HepG2 (cell line): ENCODE measurements around the gene ANO1. TPM values are rescaled to one million over a fixed set of nuclear protein-coding genes. Genes with fewer than 3 reads are reported as not detected.

Experiments used
- KAT2B ChIP-seq: fragments of 150-350 bp; IDR thresholded peaks from 2 replicates; pipeline ENCODE4 v1.6.1; 2014; ENCODE audit warnings: low read depth, low read length, borderline replicate concordance
- NR2C2 ChIP-seq: sonication (generic); formaldehyde crosslinking; IDR thresholded peaks from 2 replicates; pipeline ENCODE4 v1.4.0; 2020; ENCODE audit warnings: missing genetic modification reagents, mild to moderate bottlenecking, moderate library complexity, borderline replicate concordance
- SAFB2 ChIP-seq: sonication (generic); formaldehyde crosslinking; IDR thresholded peaks from 2 replicates; pipeline ENCODE4 v1.5.1; 2020; ENCODE audit warnings: missing genetic modification reagents, low read depth, mild to moderate bottlenecking, borderline replicate concordance
- SIN3B ChIP-seq: fragments of 150-350 bp; IDR thresholded peaks from 2 replicates; pipeline ENCODE4 v1.6.1; 2014; ENCODE audit warnings: low read length
- ZIK1 ChIP-seq: sonication (generic); formaldehyde crosslinking; IDR thresholded peaks from 2 replicates; pipeline ENCODE4 v1.5.0; 2020; ENCODE audit warnings: mild to moderate bottlenecking, low read depth, missing genetic modification reagents, borderline replicate concordance
- ZNF318 ChIP-seq: sonication (generic); formaldehyde crosslinking; IDR thresholded peaks from 2 replicates; pipeline ENCODE4 v1.4.0; 2020; ENCODE audit warnings: mild to moderate bottlenecking, missing genetic modification reagents
- ZNF687 ChIP-seq: sonication (generic); formaldehyde crosslinking; IDR thresholded peaks from 2 replicates; pipeline ENCODE4 v1.5.1; 2020; ENCODE audit warnings: mild to moderate bottlenecking, missing genetic modification reagents, moderate library complexity
- ZNF691 ChIP-seq: sonication (generic); formaldehyde crosslinking; IDR thresholded peaks from 2 replicates; pipeline ENCODE4 v1.4.0; 2020; ENCODE audit warnings: missing genetic modification reagents, low read depth, mild to moderate bottlenecking, borderline replicate concordance
- ZNF75D ChIP-seq: sonication (generic); formaldehyde crosslinking; IDR thresholded peaks from 2 replicates; pipeline ENCODE4 v1.8.1; 2023; ENCODE audit warnings: missing genetic modification reagents, mild to moderate bottlenecking, borderline replicate concordance
- polyA plus RNA-seq, 8 experiments: library from polyadenylated mRNA; depleted of rRNA in 3 of 8; stranded (reverse) in 7 of 8; unstranded in 1 of 8; fragments of >200 nt; fragmentation: Illumina TruSeq in 4 of 8; extraction: Trizol in 4 of 8; gene quantifications; 2 replicates each; pipeline versions ENCODE4 v1.2.1 to v1.2.3, GENCODE V29; 2011 to 2016; ENCODE audit warnings: low read depth in 4 of 8, missing spikeins in 1 of 8, mixed read lengths in 1 of 8; ENCODE audit not compliant: insufficient read depth in 1 of 8
- total RNA-seq, 5 experiments: library from RNA; depleted of rRNA; stranded (reverse); fragments of >200 nt; fragmentation: Illumina TruSeq; extraction: Trizol; gene quantifications; 2 replicates each; pipeline ENCODE4 v1.2.3, GENCODE V29; 2016; ENCODE audit warnings: low read depth in 1 of 5
- TF ChIP-seq, protein P1 (sequence below): sonication (generic); formaldehyde crosslinking; IDR thresholded peaks from 2 replicates; pipeline ENCODE4 v1.5.1; 2020; ENCODE audit warnings: mild to moderate bottlenecking, missing genetic modification reagents, moderate library complexity
- TF ChIP-seq, protein P2 (sequence below): sonication (generic); formaldehyde crosslinking; IDR thresholded peaks from 2 replicates; pipeline ENCODE4 v1.4.0; 2020; ENCODE audit warnings: mild to moderate bottlenecking, missing genetic modification reagents

ANO1 gene
- total and polyA plus RNA-seq, 2 of the 13 experiments (the other 11 are each of a cell fraction or from before 2014, with no cell fraction given) = not detected

DNA sequence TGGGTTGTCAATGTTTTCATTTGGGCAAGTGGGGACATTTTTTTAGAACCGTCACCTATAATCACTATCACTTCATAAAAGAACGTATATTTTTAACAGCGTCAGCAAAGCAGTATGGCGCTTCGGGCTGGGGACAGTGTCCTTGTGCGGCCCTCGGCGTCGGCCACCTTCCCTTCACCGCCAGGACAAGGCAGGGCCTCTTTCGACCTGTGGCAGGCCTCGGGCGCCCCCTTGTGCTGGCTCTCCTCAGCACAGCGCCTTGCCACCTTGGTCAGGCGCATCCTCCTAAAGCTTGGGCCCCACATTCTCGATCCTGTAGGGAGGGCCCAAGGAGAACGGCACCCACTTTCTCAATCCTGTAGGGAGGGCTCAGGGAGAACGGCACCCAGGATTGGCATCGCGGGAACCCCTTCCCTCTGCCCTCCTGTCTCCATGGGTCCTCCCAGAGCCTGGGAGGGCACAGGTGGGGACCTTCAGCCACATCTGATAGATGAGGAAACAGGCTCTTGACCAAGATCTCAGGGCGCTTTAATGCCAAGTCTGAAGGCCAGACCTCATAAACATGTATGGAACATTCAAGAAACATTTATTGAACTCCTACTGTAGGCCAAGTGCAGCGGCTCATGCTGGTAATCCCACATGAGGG is 113.5 kb downstream of the ANO1 start (continued):
- TF ChIP-seq, protein P1, sequence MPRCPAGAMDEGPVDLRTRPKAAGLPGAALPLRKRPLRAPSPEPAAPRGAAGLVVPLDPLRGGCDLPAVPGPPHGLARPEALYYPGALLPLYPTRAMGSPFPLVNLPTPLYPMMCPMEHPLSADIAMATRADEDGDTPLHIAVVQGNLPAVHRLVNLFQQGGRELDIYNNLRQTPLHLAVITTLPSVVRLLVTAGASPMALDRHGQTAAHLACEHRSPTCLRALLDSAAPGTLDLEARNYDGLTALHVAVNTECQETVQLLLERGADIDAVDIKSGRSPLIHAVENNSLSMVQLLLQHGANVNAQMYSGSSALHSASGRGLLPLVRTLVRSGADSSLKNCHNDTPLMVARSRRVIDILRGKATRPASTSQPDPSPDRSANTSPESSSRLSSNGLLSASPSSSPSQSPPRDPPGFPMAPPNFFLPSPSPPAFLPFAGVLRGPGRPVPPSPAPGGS = no peak
- TF ChIP-seq ZNF691 (CRISPR knock-in tag) = no peak
- no peak for TF ChIP-seq ZNF318 (CRISPR knock-in tag)
- no peak for TF ChIP-seq ZNF75D
- no peak for TF ChIP-seq SIN3B
- no peak for TF ChIP-seq ZIK1
- TF ChIP-seq, protein P2, sequence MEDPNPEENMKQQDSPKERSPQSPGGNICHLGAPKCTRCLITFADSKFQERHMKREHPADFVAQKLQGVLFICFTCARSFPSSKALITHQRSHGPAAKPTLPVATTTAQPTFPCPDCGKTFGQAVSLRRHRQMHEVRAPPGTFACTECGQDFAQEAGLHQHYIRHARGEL (CRISPR knock-in tag) = no peak
- TF ChIP-seq ZNF687 (CRISPR knock-in tag) = peak; percentile 50
- TF ChIP-seq KAT2B = no peak
- TF ChIP-seq NR2C2 = no peak
- TF ChIP-seq SAFB2 = no peak
